Activated T-cell treated with anti-CD3 and anti-CD28 coated beads, Interleukin-2, amount 50 U/mL, for 72 hours (primary cell): ENCODE data around the gene DNASE2. TPM values are rescaled to one million over a fixed set of nuclear protein-coding genes. Genes with fewer than 3 reads are reported as not detected.

Experiments
- ATAC-seq, 2 donors: fragments of 150-1000 bp; cut with Tn5 transposase; replicated peaks in 1 of 2; 2 replicates each; pipeline ENCODE4 v1.10.0; 2021; ENCODE audit warnings: moderate library complexity in 2 of 2, mild to moderate bottlenecking in 1 of 2
- DNase-seq, 2 donors: peaks; one replicate each; pipeline ENCODE4 v3.0.0; 2021 to 2022; ENCODE audit warnings: mixed read lengths in 1 of 2
- H3K27ac Mint-ChIP-seq: one replicate; pipeline ENCODE4 v1.8.0; 2022; ENCODE audit warnings: mild to moderate bottlenecking, moderate library complexity, mixed read lengths
- H3K27me3 Mint-ChIP-seq: one replicate; pipeline ENCODE4 v1.8.0; 2022; ENCODE audit warnings: low read depth, mixed read lengths
- H3K36me3 Mint-ChIP-seq, 2 donors: one replicate each; pipeline ENCODE4 v1.8.0; 2022; ENCODE audit warnings: mixed read lengths in 2 of 2, mild to moderate bottlenecking in 1 of 2; ENCODE audit not compliant: insufficient read depth in 2 of 2
- H3K4me1 Mint-ChIP-seq: one replicate; pipeline ENCODE4 v1.8.0; 2022; ENCODE audit warnings: low read depth, mixed read lengths
- H3K4me3 Mint-ChIP-seq, 2 donors: one replicate each; pipeline ENCODE4 v1.8.0; 2022; ENCODE audit warnings: mild to moderate bottlenecking in 2 of 2, mixed read lengths in 2 of 2, moderate library complexity in 2 of 2
- H3K9me3 Mint-ChIP-seq, 2 donors: one replicate each; pipeline ENCODE4 v1.8.0; 2022; ENCODE audit warnings: mixed read lengths in 2 of 2
- total RNA-seq, 2 donors: library from RNA; stranded (reverse); gene quantifications; one replicate each; pipeline ENCODE4 v1.2.3, GENCODE V29; 2022

Gene DNASE2
- total RNA-seq, 2 donors from 2014 or later, result 34.5 to 39.1 TPM

DNA sequence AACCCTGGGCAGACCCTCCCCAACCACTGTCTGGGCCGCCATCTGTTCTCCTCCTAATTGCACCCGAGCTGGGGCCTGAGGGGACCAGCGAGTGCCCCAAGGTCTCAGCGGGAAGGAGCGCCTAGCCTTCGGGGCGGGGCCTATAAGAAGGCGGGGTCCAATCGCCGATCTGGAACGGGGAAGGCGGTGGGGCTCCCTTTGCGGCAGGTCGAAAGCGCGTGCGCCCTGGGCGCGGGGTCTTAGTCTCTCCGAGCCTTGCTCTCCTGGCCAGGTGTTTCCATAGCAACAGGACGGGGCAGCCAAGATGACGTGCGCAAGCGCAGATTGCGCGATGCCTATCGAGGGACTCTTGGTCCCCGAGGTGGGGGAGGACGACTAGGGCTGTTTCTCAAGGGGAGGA, 40.2 kb downstream of the DNASE2 start:
- peak; percentile 27 to 51 for DNase-seq
- peak overlapping the region; percentile 58 to 78 for H3K4me3 Mint-ChIP-seq
- ATAC-seq, result peak in 1 of 2 donors; percentile 9

DNA sequence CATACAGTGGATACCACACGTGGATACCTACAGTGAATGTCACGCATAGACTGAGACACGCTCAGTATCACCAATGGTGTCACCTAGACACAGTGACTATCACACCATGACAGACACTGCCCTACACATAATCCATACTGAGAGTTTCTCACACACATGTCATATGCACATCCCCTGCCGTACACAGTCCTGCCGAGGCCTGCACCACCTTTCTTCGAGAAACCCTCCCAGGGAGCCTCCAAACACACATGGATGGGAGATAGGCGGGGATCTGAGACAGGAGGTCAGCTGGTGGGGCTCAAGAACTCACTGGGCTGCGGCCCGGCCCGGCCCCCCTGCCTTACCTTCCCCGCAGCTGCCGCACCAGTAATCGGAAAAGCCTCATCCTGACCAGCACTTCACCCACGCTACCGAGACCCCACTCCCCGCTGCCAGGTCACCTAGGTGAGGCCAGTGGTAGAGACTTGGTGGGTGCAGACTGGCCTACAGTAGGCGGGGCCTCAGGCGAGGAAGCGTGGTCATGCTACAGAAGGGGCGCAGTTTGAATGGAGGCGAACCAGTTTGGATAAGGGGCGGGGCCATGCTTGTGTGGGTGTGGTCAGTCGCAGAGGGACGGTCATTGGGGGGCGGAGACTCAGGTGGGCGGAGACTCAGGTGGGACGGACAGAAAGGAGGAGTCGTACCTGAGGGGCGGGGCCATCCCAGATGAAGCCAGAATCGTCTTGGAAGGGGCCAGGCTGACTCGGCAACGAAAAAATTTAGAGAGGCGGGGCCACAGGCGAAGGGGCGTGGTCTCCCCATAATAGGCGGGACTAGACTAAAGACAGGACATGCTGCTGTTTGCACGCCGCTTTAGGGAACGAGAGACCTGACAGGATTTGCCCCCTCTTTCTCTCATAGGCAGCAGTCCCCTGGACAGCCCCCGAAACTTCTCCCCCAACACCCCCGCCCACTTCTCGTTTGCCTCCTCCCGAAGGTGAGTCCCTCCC, 40.9 kb downstream of the DNASE2 start:
- Mint-ChIP-seq H3K27ac (no peak overlapping the region), H3K36me3 (peaks cover 0 to 5% of the 10 kb centered on the region in 2 donors), H3K9me3 (no peaks in the 10 kb centered on the region), H3K4me1 (peaks cover 54% of the 10 kb centered on the region), H3K4me3 (peak overlapping the region; percentile 29 to 78), H3K27me3 (peaks cover 82% of the 10 kb centered on the region)
- ATAC-seq (peak; percentile 20 to 37), DNase-seq (peak; percentile 74 to 75)

More for the DNA sequence above, 40.2 kb downstream of the DNASE2 start:
- Mint-ChIP-seq H3K27ac (no peak overlapping the region), H3K4me1 (peaks cover 54% of the 10 kb centered on the region), H3K27me3 (peaks cover 77% of the 10 kb centered on the region), H3K36me3 (peaks cover 0 to 5% of the 10 kb centered on the region in 2 donors), H3K9me3 (no peaks in the 10 kb centered on the region)

DNA sequence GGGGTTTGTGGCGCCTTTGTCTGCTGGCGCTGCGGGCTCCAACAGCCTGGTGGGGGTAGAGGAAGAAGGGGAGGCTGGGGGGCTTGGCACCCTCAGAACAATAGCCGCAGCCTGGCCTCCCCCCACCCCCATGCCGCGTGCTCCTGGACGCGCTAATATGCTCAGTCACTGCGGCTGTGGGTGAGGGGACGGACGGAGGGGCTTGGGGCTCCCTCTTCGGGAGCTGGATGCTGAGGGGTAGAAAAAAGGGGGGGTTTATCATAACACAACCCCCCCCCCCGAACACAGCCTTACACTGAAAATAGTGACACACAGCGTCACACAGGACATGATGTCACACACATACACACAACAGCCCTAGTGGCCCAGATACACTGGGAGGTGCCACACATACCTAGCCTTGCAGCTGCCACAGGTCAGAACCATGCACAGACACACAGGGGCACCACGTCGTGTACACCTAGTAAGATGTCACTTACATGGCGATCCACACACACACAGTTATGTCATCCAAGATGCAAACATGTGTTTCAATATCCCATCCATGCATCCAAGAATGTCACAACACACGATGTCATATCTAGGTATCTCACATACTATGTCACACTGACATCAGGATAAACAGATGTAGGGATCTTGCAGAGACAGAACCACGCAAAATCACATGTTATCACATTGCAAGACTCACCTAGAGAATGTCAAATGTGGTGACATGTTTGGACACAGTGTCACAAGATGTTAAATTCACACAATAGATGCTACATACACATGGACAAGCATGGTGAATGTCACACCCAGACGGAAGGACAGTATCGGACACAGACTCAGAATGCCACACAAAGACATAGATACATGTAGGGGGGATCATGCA, 42.1 kb downstream of the DNASE2 start:
- peaks cover 58% of the 10 kb centered on the region for H3K4me1 Mint-ChIP-seq
- H3K27me3 Mint-ChIP-seq, result peaks cover 84% of the 10 kb centered on the region
- no peaks in the 10 kb centered on the region for H3K9me3 Mint-ChIP-seq
- peaks cover 0 to 5% of the 10 kb centered on the region in 2 donors for H3K36me3 Mint-ChIP-seq
- ATAC-seq (peak; percentile 32 to 56), DNase-seq (peak; percentile 27 to 33)
- H3K4me3 Mint-ChIP-seq, result peak overlapping the region; percentile 67 to 78
- no peak overlapping the region for H3K27ac Mint-ChIP-seq

DNA sequence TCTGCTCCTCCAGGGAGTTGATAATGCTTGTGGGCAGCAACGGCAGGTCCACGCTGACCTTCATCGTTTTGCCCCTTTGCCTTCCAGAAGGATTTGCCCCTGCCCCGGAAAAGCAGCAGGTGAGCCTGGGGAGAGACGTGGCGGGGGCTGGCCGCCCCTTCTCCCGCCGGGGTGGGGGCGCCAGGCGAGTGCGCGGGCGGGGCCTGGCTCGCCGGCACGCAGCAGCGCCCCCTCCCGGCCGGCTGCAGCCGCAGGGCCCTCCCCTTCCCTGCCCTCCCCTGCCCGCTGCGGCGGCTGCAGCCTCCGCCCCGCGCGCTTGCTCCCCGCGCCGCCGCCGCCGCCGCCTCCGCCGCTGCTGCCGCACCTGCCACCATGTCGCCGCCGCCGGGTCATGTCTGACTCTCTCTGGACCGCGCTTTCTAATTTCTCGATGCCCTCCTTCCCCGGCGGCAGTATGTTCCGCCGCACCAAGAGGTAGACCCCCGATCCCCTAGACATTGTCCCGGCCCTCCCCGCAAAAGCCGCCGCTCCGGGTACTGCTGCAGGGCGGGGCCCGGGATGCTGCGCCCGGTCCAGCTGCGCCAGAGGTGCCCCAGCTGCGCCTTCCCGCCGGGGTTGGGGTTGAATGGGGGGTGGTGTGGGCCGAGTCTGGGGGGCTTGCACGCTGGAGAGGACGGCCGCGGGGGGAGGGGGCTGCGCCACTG, 42.9 kb downstream of the DNASE2 start, which contains the start of gene MAST1:
MAST1 (plus strand) TSS at position 334 of the 704 bp plus-strand sequence; CDS start at position 392, 58 bp downstream.
- Mint-ChIP-seq H3K36me3 (peaks cover 0 to 5% of the 10 kb centered on the region in 2 donors), H3K27me3 (peaks cover 82% of the 10 kb centered on the region), H3K4me1 (peaks cover 56% of the 10 kb centered on the region), H3K9me3 (no peaks in the 10 kb centered on the region), H3K27ac (no peak within 1 kb of the TSS), H3K4me3 (peak within 1 kb of the TSS; percentile 67 to 78)
- ATAC-seq (peak; percentile 73 to 75), DNase-seq (peak; percentile 76 to 79)

DNA sequence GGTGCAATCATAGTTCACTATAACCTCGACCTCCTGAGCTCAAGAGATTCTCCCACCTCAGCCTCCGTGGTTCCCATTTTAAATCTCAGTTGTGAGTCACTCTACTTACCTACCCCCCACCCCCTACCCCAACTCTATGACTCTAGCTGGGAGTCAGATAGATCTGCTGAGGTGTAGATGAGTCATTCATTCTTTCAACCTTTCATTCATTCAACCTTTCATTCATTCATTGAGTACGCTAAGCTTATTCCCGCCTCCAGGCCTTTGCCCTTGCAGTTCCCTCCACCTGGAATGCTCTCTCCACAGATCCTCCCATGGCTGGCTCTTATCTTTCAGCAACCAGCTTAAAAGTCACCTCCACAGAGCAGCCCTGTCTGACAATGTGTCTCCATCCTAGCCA, 44.0 kb downstream of the DNASE2 start:
- Mint-ChIP-seq H3K9me3 (no peaks in the 10 kb centered on the region), H3K4me3 (peak overlapping the region; percentile 10 to 59), H3K27me3 (peaks cover 85% of the 10 kb centered on the region), H3K4me1 (peaks cover 65% of the 10 kb centered on the region), H3K36me3 (peaks cover 0 to 5% of the 10 kb centered on the region in 2 donors), H3K27ac (no peak overlapping the region)
- ATAC-seq (peak; percentile 27 to 46), DNase-seq (peak; percentile 18 to 47)

DNA sequence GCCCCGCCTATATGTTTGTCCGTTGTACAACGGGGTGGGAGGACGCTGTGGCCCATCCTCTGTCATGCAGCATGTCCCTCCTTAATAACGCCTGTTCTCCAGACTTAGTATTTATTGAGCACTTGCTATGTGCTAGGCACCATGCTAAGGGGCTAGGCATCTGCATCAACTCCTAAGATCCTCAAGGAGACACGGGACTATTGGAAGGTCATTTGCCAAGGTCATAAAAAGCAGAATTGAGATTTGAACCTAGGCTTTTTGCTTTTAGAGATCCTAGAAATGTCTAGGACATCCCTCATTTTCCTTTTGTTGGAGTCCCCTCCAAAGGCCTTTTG, 44.8 kb downstream of the DNASE2 start:
- no peak overlapping the region for H3K27ac Mint-ChIP-seq
- peaks cover 64% of the 10 kb centered on the region for H3K4me1 Mint-ChIP-seq
- H3K4me3 Mint-ChIP-seq, result peak overlapping the region in 1 of 2 donors; percentile 20
- peaks cover 85% of the 10 kb centered on the region for H3K27me3 Mint-ChIP-seq
- DNase-seq, result no peak
- ATAC-seq, result no peak
- H3K36me3 Mint-ChIP-seq, result peaks cover 0 to 5% of the 10 kb centered on the region in 2 donors
- H3K9me3 Mint-ChIP-seq, result no peaks in the 10 kb centered on the region

DNA sequence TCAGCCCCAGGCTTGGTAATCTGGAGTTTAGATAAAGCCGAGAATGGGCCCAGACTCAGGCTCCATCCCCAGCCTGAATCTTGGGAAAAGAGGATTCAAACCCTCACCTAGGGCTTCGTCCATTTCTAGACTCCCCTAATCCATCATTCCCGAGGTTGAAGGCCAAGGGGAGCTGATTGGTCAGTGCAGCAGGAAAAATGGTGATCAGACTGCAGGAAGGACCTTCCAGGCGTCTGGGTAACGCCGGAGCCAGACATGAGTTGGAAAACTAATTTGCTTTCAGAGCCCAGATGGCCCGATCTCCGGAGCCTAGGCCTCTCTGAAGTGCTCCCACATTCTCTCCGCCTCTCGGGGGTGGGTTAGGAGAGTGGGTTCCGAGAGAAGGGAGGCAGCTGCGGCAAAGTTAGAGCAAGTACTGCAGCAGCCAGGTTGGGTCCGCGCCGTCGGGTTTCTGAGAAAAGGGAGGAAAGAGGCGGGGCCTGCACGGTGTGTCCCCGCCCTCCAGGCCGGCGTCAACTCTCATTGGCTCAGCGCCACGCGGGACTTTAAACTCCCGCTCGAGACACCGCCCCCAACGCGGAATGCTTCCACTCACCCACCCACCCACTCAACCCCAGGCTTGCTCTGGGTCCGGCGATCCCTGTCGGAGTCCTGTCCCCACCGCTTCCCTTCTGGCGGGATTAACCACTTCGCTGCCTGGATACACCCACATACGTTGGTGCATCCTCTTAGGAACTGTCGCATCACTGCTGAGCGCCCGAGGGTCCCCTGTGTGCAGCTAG, 46.1 kb downstream of the DNASE2 start:
- Mint-ChIP-seq H3K36me3 (peaks cover 0 to 5% of the 10 kb centered on the region in 2 donors), H3K9me3 (no peaks in the 10 kb centered on the region), H3K4me3 (peak overlapping the region in 1 of 2 donors; percentile 64), H3K27me3 (peaks cover 85% of the 10 kb centered on the region), H3K27ac (no peak overlapping the region), H3K4me1 (peaks cover 51% of the 10 kb centered on the region)
- DNase-seq (peak; percentile 47 to 48), ATAC-seq (no peak)

DNA sequence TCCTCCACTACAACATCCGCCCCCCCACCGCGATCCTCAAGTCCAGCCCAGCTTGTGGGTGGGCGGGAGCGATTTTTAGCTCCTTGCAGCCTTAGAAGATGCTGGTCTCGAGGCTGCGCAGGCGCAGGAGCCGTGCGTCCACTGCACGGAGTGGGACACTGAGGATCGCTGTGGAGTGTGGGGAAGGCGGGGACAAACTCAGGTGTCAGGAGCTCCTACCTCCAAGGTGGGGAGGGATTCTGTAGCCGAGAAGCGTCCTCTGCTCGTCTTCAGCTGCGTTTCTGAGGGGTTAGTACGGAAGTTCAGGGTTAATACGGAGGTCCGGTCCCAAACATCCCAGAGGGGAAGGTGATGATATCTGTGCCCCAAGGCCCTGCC, 46.7 kb downstream of the DNASE2 start, which contains the start of gene RTBDN:
RTBDN (minus strand) TSS at position 14 of the 378 bp plus-strand sequence. CDS start 4,600 bp downstream, outside the sequence.
- H3K36me3 Mint-ChIP-seq, result peaks cover 0 to 5% of the 10 kb centered on the region in 2 donors
- H3K4me1 Mint-ChIP-seq, result peaks cover 47% of the 10 kb centered on the region
- H3K9me3 Mint-ChIP-seq, result no peaks in the 10 kb centered on the region
- peak in 1 of 2 donors; percentile 12 for DNase-seq
- no peak for ATAC-seq
- no peak within 1 kb of the TSS for H3K27ac Mint-ChIP-seq
- H3K4me3 Mint-ChIP-seq, result peak within 1 kb of the TSS; percentile 47 to 64
- peaks cover 85% of the 10 kb centered on the region for H3K27me3 Mint-ChIP-seq

DNA sequence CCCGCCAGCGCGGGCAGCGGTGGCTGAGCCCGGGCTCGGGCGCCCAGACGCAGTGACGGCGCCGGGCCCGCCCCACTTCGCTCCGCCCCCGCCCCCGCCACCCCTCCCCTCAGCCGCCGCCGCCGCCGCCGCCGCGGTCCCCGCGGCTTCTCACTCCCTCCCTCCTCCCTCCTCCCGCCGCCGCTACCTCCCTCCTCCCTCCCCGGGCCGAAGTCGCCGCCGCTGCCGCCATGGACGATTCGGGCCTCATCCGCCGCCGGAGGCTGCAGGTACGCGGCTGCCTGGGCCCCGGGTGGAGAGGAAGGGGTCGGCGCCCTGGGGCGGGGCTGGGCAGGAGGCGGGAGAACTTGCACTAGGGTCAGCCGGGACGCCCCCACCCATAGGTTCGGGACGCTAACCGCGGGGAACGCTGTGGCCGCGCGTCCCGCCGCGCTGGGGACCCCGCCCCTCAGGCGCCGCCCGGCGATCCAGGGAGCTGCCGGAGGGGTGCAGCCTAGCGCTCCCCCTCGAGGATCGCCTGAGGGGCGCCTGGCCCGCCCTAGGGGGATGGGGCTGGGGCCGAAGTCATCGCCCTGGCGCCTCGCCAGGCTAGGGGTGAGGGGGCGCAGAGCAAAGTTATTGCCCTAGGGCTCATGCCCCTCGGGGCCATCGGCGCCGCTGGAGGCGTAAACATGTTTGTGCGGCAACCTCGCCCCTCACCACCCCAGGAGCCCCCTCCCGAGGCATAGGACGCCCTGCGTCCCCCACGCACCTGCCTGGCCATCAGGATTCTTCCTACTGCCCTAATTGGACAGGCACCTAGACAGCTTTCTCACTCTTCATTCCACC, 47.3 kb downstream of the DNASE2 start:
- Mint-ChIP-seq H3K4me1 (peaks cover 41% of the 10 kb centered on the region), H3K27me3 (peaks cover 79% of the 10 kb centered on the region), H3K4me3 (peak overlapping the region; percentile 46 to 64), H3K9me3 (no peaks in the 10 kb centered on the region), H3K27ac (no peak overlapping the region), H3K36me3 (no peaks in the 10 kb centered on the region)
- DNase-seq (peak; percentile 44 to 51), ATAC-seq (peak; percentile 15 to 17)

DNA sequence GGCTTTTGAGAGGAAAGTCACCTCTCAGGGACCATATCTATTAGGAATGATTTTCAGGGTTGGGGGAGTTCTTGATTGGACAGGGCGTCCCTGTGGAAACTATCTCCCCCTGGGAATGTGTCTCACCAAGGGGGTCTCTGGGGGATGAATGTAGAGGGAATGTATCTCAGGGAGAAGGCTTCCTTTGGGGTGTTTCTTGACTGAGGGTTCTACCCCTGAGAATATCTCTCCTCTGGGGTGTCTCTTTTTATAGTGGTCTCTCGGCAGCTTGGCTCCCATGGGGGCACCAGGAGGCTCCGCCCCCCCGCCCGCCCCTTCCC, 47.9 kb downstream of the DNASE2 start:
- H3K36me3 Mint-ChIP-seq, result no peaks in the 10 kb centered on the region
- ATAC-seq (no peak), DNase-seq (no peak)
- H3K4me3 Mint-ChIP-seq, result peak overlapping the region; percentile 47 to 62
- H3K27ac Mint-ChIP-seq, result no peak overlapping the region
- peaks cover 40% of the 10 kb centered on the region for H3K4me1 Mint-ChIP-seq
- no peaks in the 10 kb centered on the region for H3K9me3 Mint-ChIP-seq
- peaks cover 81% of the 10 kb centered on the region for H3K27me3 Mint-ChIP-seq

DNA sequence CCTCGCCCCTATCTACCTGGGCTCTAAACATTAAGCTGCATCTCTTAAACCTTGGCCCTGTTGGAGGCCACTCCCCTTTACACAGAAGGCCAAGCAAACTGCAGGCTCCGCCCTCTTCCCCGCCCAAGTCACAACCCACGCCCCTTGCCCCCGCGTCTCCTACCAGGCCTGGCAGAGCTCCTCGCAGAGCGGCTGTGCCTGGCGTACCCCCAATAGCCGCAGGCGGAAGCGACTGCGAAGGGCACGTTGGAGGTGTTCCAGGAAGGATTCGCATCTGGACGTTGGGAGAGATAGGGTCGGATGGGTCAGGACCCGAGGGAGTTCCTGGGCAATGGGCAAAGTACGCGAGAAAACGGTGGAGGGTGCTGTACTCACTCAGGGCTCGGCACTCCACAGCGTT, 52.8 kb downstream of the DNASE2 start:
- H3K27ac Mint-ChIP-seq, result no peak overlapping the region
- DNase-seq (peak; percentile 59 to 63), ATAC-seq (peak; percentile 59 to 67)
- H3K4me3 Mint-ChIP-seq, result no peak overlapping the region
- peaks cover 25% of the 10 kb centered on the region for H3K4me1 Mint-ChIP-seq
- peaks cover 80% of the 10 kb centered on the region for H3K27me3 Mint-ChIP-seq
- no peaks in the 10 kb centered on the region for H3K36me3 Mint-ChIP-seq
- H3K9me3 Mint-ChIP-seq, result no peaks in the 10 kb centered on the region
